Astrocyte (in vitro differentiated cells and primary cell): Measurements from ENCODE around the gene ADSS1. TPM values are rescaled to one million over a fixed set of nuclear protein-coding genes. Genes with fewer than 3 reads are reported as not detected.

ENCODE experiments used
- DNase-seq: peaks from one replicate; pipeline ENCODE4 v3.0.0-alpha.2; 2010; ENCODE audit warnings: low read depth
- FAIRE-seq: peaks from 2 replicates; lab custom pipeline; 2011; peaks lifted over from hg19 to GRCh38; lab: Jason Lieb, UNC
- H2AFZ ChIP-seq: 2 replicates; pipeline ENCODE4 v1.6.0; 2012; ENCODE audit warnings: low read depth, low read length, inconsistent platforms
- H3K27ac ChIP-seq: 2 replicates; pipeline ENCODE4 v1.5.1; 2011; ENCODE audit warnings: low read depth, low read length, inconsistent platforms
- H3K27me3 ChIP-seq: 2 replicates; pipeline ENCODE4 v1.6.0; 2011; ENCODE audit warnings: low read length, inconsistent platforms; ENCODE audit not compliant: insufficient read depth
- H3K36me3 ChIP-seq: 2 replicates; pipeline ENCODE4 v1.5.1; 2011; ENCODE audit warnings: low read length, inconsistent platforms; ENCODE audit not compliant: insufficient read depth
- H3K4me1 ChIP-seq: 2 replicates; pipeline ENCODE4 v1.5.1; 2011; ENCODE audit warnings: low read length, inconsistent platforms; ENCODE audit not compliant: insufficient read depth
- H3K4me2 ChIP-seq: 2 replicates; pipeline ENCODE4 v1.6.0; 2012; ENCODE audit warnings: low read length, inconsistent platforms
- H3K4me3 ChIP-seq: 2 replicates; pipeline ENCODE4 v1.5.1; 2011; ENCODE audit warnings: low read depth, mild to moderate bottlenecking, low read length, inconsistent platforms; ENCODE audit not compliant: insufficient read depth
- H3K79me2 ChIP-seq: 2 replicates; pipeline ENCODE4 v1.6.0; 2012; ENCODE audit warnings: mild to moderate bottlenecking, low read length, inconsistent platforms; ENCODE audit not compliant: insufficient read depth
- H3K9ac ChIP-seq: 2 replicates; pipeline ENCODE4 v1.6.0; 2012; ENCODE audit warnings: mild to moderate bottlenecking, low read length, inconsistent platforms
- H3K9me3 ChIP-seq: 2 replicates; pipeline ENCODE4 v1.5.1; 2012; ENCODE audit warnings: low read depth, mild to moderate bottlenecking, low read length, inconsistent platforms; ENCODE audit not compliant: insufficient read depth
- H4K20me1 ChIP-seq: 2 replicates; pipeline ENCODE4 v1.6.0; 2012; ENCODE audit warnings: low read length, inconsistent platforms; ENCODE audit not compliant: insufficient read depth
- H3K27ac Mint-ChIP-seq: one replicate; pipeline ENCODE4 v1.8.0; 2021; ENCODE audit warnings: mild to moderate bottlenecking, mixed read lengths; ENCODE audit not compliant: unreplicated experiment
- H3K27me3 Mint-ChIP-seq: one replicate; pipeline ENCODE4 v1.8.0; 2021; ENCODE audit warnings: low read depth, mixed read lengths; ENCODE audit not compliant: unreplicated experiment
- H3K36me3 Mint-ChIP-seq: one replicate; pipeline ENCODE4 v1.8.0; 2021; ENCODE audit warnings: low read depth, mixed read lengths; ENCODE audit not compliant: unreplicated experiment
- H3K4me1 Mint-ChIP-seq: one replicate; pipeline ENCODE4 v1.8.0; 2021; ENCODE audit warnings: low read depth, mixed read lengths; ENCODE audit not compliant: unreplicated experiment
- H3K4me3 Mint-ChIP-seq: one replicate; pipeline ENCODE4 v1.8.0; 2021; ENCODE audit warnings: mild to moderate bottlenecking, moderate library complexity, mixed read lengths; ENCODE audit not compliant: unreplicated experiment
- H3K9me3 Mint-ChIP-seq: one replicate; pipeline ENCODE4 v1.8.0; 2021; ENCODE audit warnings: mild to moderate bottlenecking, mixed read lengths; ENCODE audit not compliant: unreplicated experiment
- CTCF ChIP-seq: IDR thresholded peaks from 2 replicates; pipeline ENCODE4 v1.5.1; 2011; ENCODE audit warnings: low read depth, mild to moderate bottlenecking, inconsistent platforms, low read length, moderate library complexity; ENCODE audit not compliant: insufficient read depth
- EZH2 ChIP-seq: IDR thresholded peaks from 2 replicates; pipeline ENCODE4 v1.6.1; 2012; ENCODE audit warnings: mild to moderate bottlenecking, low read length, inconsistent platforms; ENCODE audit not compliant: insufficient read depth
- total RNA-seq: library from RNA; stranded (reverse); gene quantifications from 2 replicates; pipeline ENCODE4 v1.2.1, GENCODE V29; 2021

Gene ADSS1
- total RNA-seq, 1 donor from 2014 or later = 4.4 TPM

- FAIRE-seq (no peak), DNase-seq (peak; percentile 29)
- no peak overlapping the region for H3K4me3 ChIP-seq
- H3K27ac Mint-ChIP-seq = no peak overlapping the region
- H3K4me1 ChIP-seq = peaks cover 3% of the 10 kb centered on the region
- H3K36me3 ChIP-seq = peaks cover 4% of the 10 kb centered on the region
- no peak overlapping the region for H3K4me3 Mint-ChIP-seq
- peaks cover 26% of the 10 kb centered on the region for H4K20me1 ChIP-seq
- H3K9ac ChIP-seq = no peak overlapping the region
- H3K9me3 ChIP-seq = no peaks in the 10 kb centered on the region
- H3K9me3 Mint-ChIP-seq = no peaks in the 10 kb centered on the region
- H3K79me2 ChIP-seq = no peaks in the 10 kb centered on the region
- no peaks in the 10 kb centered on the region for H3K27me3 ChIP-seq
- no peak overlapping the region for H3K27ac ChIP-seq
- H3K4me1 Mint-ChIP-seq = peaks cover 3% of the 10 kb centered on the region
- TF ChIP-seq CTCF (peak; percentile 58), EZH2 (no peak)
- no peaks in the 10 kb centered on the region for H3K27me3 Mint-ChIP-seq
- peaks cover 18% of the 10 kb centered on the region for H3K36me3 Mint-ChIP-seq
- H3K4me2 ChIP-seq = no peak overlapping the region
- no peak overlapping the region for H2AFZ ChIP-seq
Measured at GRCh38 chr14:104768437-104769323, 44.7 kb downstream of the ADSS1 start.

- no peaks in the 10 kb centered on the region for H3K9me3 ChIP-seq
- no peaks in the 10 kb centered on the region for H3K27me3 ChIP-seq
- peaks cover 26% of the 10 kb centered on the region for H4K20me1 ChIP-seq
- H3K27ac Mint-ChIP-seq = no peak overlapping the region
- no peak overlapping the region for H3K9ac ChIP-seq
- no peak for DNase-seq
- no peak overlapping the region for H2AFZ ChIP-seq
- peaks cover 4% of the 10 kb centered on the region for H3K36me3 ChIP-seq
- peaks cover 18% of the 10 kb centered on the region for H3K36me3 Mint-ChIP-seq
- H3K9me3 Mint-ChIP-seq = no peaks in the 10 kb centered on the region
- H3K4me3 ChIP-seq = no peak overlapping the region
- H3K27me3 Mint-ChIP-seq = no peaks in the 10 kb centered on the region
- no peak for FAIRE-seq
- TF ChIP-seq EZH2 (no peak), CTCF (no peak)
- H3K79me2 ChIP-seq = no peaks in the 10 kb centered on the region
- peaks cover 3% of the 10 kb centered on the region for H3K4me1 Mint-ChIP-seq
- H3K4me2 ChIP-seq = no peak overlapping the region
- H3K4me1 ChIP-seq = peaks cover 3% of the 10 kb centered on the region
- H3K27ac ChIP-seq = no peak overlapping the region
- H3K4me3 Mint-ChIP-seq = peak overlapping the region; percentile 54
Measured at GRCh38 chr14:104769324-104770071, 45.5 kb downstream of the ADSS1 start.
